ENCODE measurements around the gene KDM8.

GRCh38 chr16:27232901-27233625 lies 29.7 kb downstream of the KDM8 start:
- TF ChIP-seq CTCF (conservative IDR thresholded peaks at IDR 0.05) (no peak), EZH2 (IDR thresholded peaks at IDR 0.05; ENCODE audit: low read depth) (no peak)

Measured in PC-9 (cell line).